Sigmoid colon (tissue), 7 donors: ENCODE data around the gene ARHGAP33. TPM values are rescaled to one million over a fixed set of nuclear protein-coding genes. Genes with fewer than 3 reads are reported as not detected.

Source experiments
- DNase-seq: peaks from one replicate; pipeline ENCODE4 v3.0.0-alpha.2; 2019
- H3K27ac ChIP-seq, 4 donors: fragments of 200-600 bp; sonication (generic); one replicate each; pipeline ENCODE4 v1.5.1; 2016 to 2019; ENCODE audit warnings: mild to moderate bottlenecking in 1 of 4
- H3K27me3 ChIP-seq, 3 donors: fragments of 200-600 bp; sonication (generic); one replicate each; pipeline ENCODE4 v1.5.1; 2019; ENCODE audit warnings: mild to moderate bottlenecking in 1 of 3
- H3K36me3 ChIP-seq, 4 donors: fragments of 200-600 bp; sonication (generic); one replicate each; pipeline ENCODE4 v1.5.1; 2016 to 2019
- H3K4me1 ChIP-seq, 4 donors: fragments of 200-600 bp; sonication (generic); one replicate each; pipeline ENCODE4 v1.5.1; 2017 to 2019
- H3K4me3 ChIP-seq, 4 donors: fragments of 200-600 bp; sonication (generic); one replicate each; pipeline ENCODE4 v1.5.1; 2017 to 2019; ENCODE audit warnings: mild to moderate bottlenecking in 2 of 4, moderate library complexity in 1 of 4
- H3K9me3 ChIP-seq, 4 donors: fragments of 200-600 bp in 3 of 4; sonication (generic) in 3 of 4; one replicate each; pipeline versions ENCODE4 v1.5.1 to v1.6.1; 2013 to 2019
- EP300 ChIP-seq, 4 donors: sonication (generic); formaldehyde crosslinking; IDR thresholded peaks; one replicate each; pipeline ENCODE4 v1.6.1; 2017; ENCODE audit warnings: antibody characterized with exemption in 4 of 4
- POLR2A ChIP-seq, 2 donors: fragments of 450-650 bp; IDR thresholded peaks; one replicate each; pipeline ENCODE4 v1.6.1; 2016; ENCODE audit warnings: antibody characterized with exemption in 2 of 2, mild to moderate bottlenecking in 2 of 2, moderate library complexity in 2 of 2
- POLR2AphosphoS5 ChIP-seq, 4 donors: sonication (generic); formaldehyde crosslinking; IDR thresholded peaks; one replicate each; pipeline ENCODE4 v1.6.1; 2017; ENCODE audit warnings: antibody characterized with exemption in 4 of 4
- WGBS, 2 donors: extraction: QIAGEN DNeasy Blood & Tissue Kit; methylation state at CpG; one replicate each; pipeline ENCODE4 v1.1.7; 2013; 5-methylcytosine and 5-hydroxymethylcytosine counted together
- intact Hi-C: fragments of 100-400 bp; cut with DNase I; formaldehyde crosslinking; loops from one replicate; pipeline ENCODE4 v1.15.1; 2023
- polyA plus RNA-seq, 3 donors: library from polyadenylated mRNA; stranded (reverse); fragments of 200-250 nt; gene quantifications; one replicate each; pipeline ENCODE4 v1.2.3, GENCODE V29; 2013
- total RNA-seq, 4 donors: library from RNA; depleted of rRNA; stranded (reverse); fragments of >200 nt; gene quantifications; one replicate each; pipeline ENCODE4 v1.1.0, GENCODE V29; 2016
- TF ChIP-seq, protein P1 (sequence below), 4 experiments: fragments of 450-650 bp in 3 of 4; fragments of 200-600 bp in 1 of 4; IDR thresholded peaks; one replicate each; pipeline ENCODE4 v1.5.1; 2016 to 2019; ENCODE audit warnings: antibody characterized with exemption in 4 of 4, mild to moderate bottlenecking in 3 of 4, moderate library complexity in 2 of 4
- donor health status: healthy with polysubstance abuse.
- donor health status: Bipolar disorder and iron deficiency.
- donor health status: healthy.

ARHGAP33 gene
- total and polyA plus RNA-seq, 7 donors: 0.60 to 11.9 (median 6.1) TPM

DNA sequence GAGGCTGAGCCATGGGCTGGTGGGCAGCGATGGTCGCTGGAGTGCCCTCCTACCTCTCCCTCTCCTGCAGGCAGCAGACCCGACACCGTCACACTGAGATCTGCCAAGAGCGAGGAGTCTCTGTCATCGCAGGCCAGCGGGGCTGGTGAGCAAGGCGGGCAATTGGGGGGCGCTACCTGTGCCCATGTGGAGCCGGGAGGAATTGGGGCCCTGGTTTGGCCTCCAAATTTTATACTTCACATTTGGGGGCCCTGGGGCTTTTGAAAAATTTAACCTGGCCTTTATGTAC lies 9.9 kb downstream of the ARHGAP33 start:
- no peaks in the 10 kb centered on the region for H3K9me3 ChIP-seq
- TF ChIP-seq POLR2AphosphoS5 (IDR thresholded peaks at IDR 0.05): no peak
- TF ChIP-seq POLR2A (IDR thresholded peaks at IDR 0.05): no peak
- TF ChIP-seq, protein P1, sequence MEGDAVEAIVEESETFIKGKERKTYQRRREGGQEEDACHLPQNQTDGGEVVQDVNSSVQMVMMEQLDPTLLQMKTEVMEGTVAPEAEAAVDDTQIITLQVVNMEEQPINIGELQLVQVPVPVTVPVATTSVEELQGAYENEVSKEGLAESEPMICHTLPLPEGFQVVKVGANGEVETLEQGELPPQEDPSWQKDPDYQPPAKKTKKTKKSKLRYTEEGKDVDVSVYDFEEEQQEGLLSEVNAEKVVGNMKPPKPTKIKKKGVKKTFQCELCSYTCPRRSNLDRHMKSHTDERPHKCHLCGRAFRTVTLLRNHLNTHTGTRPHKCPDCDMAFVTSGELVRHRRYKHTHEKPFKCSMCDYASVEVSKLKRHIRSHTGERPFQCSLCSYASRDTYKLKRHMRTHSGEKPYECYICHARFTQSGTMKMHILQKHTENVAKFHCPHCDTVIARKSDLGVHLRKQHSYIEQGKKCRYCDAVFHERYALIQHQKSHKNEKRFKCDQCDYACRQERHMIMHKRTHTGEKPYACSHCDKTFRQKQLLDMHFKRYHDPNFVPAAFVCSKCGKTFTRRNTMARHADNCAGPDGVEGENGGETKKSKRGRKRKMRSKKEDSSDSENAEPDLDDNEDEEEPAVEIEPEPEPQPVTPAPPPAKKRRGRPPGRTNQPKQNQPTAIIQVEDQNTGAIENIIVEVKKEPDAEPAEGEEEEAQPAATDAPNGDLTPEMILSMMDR (IDR thresholded peaks at IDR 0.05): no peak
- no peak for TF ChIP-seq EP300 (IDR thresholded peaks at IDR 0.05)
- no peak for DNase-seq
- H3K27ac ChIP-seq: no peak overlapping the region
- peaks cover 9 to 34% (median 11%) of the 10 kb centered on the region in 4 donors for H3K36me3 ChIP-seq
- WGBS, 2 donors: 92 to 95% methylated on average over 10 of the region's 10 CpGs
- intact Hi-C loops: no loop called here
- no peaks in the 10 kb centered on the region for H3K4me1 ChIP-seq
- H3K27me3 ChIP-seq: no peaks in the 10 kb centered on the region
- no peak overlapping the region for H3K4me3 ChIP-seq

DNA sequence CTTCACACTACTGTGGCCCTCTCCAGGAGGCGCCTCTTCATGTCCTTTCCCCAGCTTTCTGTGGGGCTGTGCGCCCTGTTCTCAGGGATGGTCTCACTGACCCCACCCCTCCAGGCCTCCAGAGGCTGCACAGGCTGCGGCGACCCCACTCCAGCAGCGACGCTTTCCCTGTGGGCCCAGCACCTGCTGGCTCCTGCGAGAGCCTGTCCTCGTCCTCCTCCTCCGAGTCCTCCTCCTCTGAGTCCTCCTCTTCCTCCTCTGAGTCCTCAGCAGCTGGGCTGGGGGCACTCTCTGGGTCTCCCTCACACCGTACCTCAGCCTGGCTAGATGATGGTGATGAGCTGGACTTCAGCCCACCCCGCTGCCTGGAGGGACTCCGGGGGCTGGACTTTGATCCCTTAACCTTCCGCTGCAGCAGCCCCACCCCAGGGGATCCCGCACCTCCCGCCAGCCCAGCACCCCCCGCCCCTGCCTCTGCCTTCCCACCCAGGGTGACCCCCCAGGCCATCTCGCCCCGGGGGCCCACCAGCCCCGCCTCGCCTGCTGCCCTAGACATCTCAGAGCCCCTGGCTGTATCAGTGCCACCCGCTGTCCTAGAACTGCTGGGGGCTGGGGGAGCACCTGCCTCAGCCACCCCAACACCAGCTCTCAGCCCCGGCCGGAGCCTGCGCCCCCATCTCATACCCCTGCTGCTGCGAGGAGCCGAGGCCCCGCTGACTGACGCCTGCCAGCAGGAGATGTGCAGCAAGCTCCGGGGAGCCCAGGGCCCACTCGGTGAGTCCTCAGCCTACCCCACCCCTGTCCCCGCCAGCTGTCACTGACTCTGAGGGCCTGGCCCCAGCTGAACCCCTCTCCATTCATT lies 11.2 kb downstream of the ARHGAP33 start:
- no peaks in the 10 kb centered on the region for H3K9me3 ChIP-seq
- H3K27me3 ChIP-seq: no peaks in the 10 kb centered on the region
- WGBS, 2 donors: 76 to 87% methylated on average over 31 of the region's 31 CpGs
- H3K4me1 ChIP-seq: no peaks in the 10 kb centered on the region
- no peak overlapping the region for H3K4me3 ChIP-seq
- no peak for DNase-seq
- peaks cover 0 to 22% (median under 1%) of the 10 kb centered on the region in 4 donors for H3K36me3 ChIP-seq
- no peak overlapping the region for H3K27ac ChIP-seq
- TF ChIP-seq, protein P1 (IDR thresholded peaks at IDR 0.05): no peak
- no peak for TF ChIP-seq POLR2AphosphoS5 (IDR thresholded peaks at IDR 0.05)
- no peak for TF ChIP-seq EP300 (IDR thresholded peaks at IDR 0.05)
- no peak for TF ChIP-seq POLR2A (IDR thresholded peaks at IDR 0.05)
- intact Hi-C loops: no loop called here

DNA sequence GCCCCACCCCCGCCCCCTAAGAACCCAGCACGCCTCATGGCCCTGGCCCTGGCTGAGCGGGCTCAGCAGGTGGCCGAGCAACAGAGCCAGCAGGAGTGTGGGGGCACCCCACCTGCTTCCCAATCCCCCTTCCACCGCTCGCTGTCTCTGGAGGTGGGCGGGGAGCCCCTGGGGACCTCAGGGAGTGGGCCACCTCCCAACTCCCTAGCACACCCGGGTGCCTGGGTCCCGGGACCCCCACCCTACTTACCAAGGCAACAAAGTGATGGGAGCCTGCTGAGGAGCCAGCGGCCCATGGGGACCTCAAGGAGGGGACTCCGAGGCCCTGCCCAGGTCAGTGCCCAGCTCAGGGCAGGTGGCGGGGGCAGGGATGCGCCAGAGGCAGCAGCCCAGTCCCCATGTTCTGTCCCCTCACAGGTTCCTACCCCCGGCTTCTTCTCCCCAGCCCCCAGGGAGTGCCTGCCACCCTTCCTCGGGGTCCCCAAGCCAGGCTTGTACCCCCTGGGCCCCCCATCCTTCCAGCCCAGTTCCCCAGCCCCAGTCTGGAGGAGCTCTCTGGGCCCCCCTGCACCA lies 11.9 kb downstream of the ARHGAP33 start:
- no peaks in the 10 kb centered on the region for H3K9me3 ChIP-seq
- intact Hi-C loops: no loop called here
- H3K36me3 ChIP-seq: peaks cover 0 to 14% (median 0%) of the 10 kb centered on the region in 4 donors

DNA sequence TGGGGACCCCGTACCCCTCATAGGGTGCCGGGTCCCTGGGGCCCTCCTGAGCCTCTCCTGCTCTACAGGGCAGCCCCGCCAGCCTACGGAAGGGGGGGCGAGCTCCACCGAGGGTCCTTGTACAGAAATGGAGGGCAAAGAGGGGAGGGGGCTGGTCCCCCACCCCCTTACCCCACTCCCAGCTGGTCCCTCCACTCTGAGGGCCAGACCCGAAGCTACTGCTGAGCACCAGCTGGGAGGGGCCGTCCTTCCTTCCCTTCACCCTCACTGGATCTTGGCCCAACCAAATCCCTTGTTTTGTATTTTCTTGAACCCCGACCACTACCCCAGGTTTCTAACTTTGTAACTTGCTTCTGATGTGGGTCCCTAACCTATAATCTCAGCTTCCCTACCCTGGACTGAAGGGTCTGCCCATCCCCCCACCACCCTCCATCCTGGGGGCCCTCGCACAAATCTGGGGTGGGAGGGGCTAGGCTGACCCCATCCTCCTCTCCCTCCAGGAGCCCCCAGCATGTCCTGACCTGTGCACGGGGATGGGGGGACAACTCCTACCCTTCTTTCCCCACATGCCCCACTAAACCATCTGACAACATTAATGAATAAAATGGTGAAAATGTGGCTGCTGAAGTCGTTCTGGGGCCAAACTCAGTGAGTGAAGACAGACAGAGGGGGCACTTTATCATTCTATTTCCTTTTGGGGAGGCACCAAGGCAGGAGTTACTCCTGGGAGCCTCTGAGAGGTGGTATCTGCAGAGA lies 13.0 kb downstream of the ARHGAP33 start:
- TF ChIP-seq POLR2A (IDR thresholded peaks at IDR 0.05): no peak
- no peak for TF ChIP-seq EP300 (IDR thresholded peaks at IDR 0.05)
- TF ChIP-seq POLR2AphosphoS5 (IDR thresholded peaks at IDR 0.05): no peak
- TF ChIP-seq, protein P1 (IDR thresholded peaks at IDR 0.05): no peak
- Histone ChIP-seq H3K36me3 (peaks cover 0 to 10% (median 0%) of the 10 kb centered on the region in 4 donors), H3K27me3 (no peaks in the 10 kb centered on the region), H3K4me1 (no peaks in the 10 kb centered on the region), H3K9me3 (no peaks in the 10 kb centered on the region), H3K27ac (no peak overlapping the region), H3K4me3 (no peak overlapping the region)
- 86 to 87% methylated on average over 12 of the region's 12 CpGs for WGBS, 2 donors
- intact Hi-C loops: no loop called here
- no peak for DNase-seq

More for the DNA sequence above, 11.9 kb downstream of the ARHGAP33 start:
- Histone ChIP-seq H3K27me3 (no peaks in the 10 kb centered on the region), H3K4me1 (no peaks in the 10 kb centered on the region), H3K27ac (no peak overlapping the region), H3K4me3 (no peak overlapping the region)
- 92 to 95% methylated on average over 15 of the region's 15 CpGs for WGBS, 2 donors
- no peak for DNase-seq
- no peak for TF ChIP-seq POLR2A (IDR thresholded peaks at IDR 0.05)
- TF ChIP-seq, protein P1 (IDR thresholded peaks at IDR 0.05): no peak
- no peak for TF ChIP-seq EP300 (IDR thresholded peaks at IDR 0.05)
- no peak for TF ChIP-seq POLR2AphosphoS5 (IDR thresholded peaks at IDR 0.05)
